DOHH2 (cell line): ENCODE data around the gene SLC4A2.

Experiments
- EZH2phosphoT487 ChIP-seq: fragments of 200-600 bp; sonication (generic); IDR thresholded peaks from 2 replicates; pipeline ENCODE4 v1.6.1; 2017; ENCODE audit warnings: borderline replicate concordance, mild to moderate bottlenecking, antibody characterized with exemption, low read length, moderate library complexity, mixed read lengths
- TF ChIP-seq, protein P1 (sequence below): fragments of 200-600 bp; sonication (generic); IDR thresholded peaks from one replicate; pipeline ENCODE4 v1.5.1; 2014; ENCODE audit warnings: antibody characterized with exemption, mild to moderate bottlenecking, low read depth, low read length; ENCODE audit not compliant: poor library complexity, severe bottlenecking

DNA sequence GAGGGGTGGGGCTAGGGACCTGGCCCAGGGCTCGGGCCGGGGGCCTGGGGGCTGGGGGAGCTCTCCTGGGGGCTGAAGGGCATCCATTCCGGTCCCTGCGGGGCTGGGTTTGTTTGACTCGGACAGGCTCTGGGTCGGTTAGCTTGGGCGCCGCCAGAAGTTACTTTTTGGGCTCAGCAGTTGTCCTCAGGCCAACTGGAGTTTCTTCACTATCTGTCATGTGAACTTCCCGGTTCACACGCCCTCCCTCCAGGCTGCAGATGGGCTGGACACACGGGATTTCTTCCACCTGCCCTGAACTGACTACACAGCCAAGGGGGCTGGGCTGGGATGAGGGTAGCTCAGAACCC, 3.8 kb downstream of the SLC4A2 start:
- no peak for TF ChIP-seq EZH2phosphoT487
- TF ChIP-seq, protein P1, sequence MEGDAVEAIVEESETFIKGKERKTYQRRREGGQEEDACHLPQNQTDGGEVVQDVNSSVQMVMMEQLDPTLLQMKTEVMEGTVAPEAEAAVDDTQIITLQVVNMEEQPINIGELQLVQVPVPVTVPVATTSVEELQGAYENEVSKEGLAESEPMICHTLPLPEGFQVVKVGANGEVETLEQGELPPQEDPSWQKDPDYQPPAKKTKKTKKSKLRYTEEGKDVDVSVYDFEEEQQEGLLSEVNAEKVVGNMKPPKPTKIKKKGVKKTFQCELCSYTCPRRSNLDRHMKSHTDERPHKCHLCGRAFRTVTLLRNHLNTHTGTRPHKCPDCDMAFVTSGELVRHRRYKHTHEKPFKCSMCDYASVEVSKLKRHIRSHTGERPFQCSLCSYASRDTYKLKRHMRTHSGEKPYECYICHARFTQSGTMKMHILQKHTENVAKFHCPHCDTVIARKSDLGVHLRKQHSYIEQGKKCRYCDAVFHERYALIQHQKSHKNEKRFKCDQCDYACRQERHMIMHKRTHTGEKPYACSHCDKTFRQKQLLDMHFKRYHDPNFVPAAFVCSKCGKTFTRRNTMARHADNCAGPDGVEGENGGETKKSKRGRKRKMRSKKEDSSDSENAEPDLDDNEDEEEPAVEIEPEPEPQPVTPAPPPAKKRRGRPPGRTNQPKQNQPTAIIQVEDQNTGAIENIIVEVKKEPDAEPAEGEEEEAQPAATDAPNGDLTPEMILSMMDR = no peak
